Psoas muscle (tissue), 8 donors: ENCODE data around the gene RAB3IL1. TPM values are rescaled to one million over a fixed set of nuclear protein-coding genes. Genes with fewer than 3 reads are reported as not detected.

Source experiments
- ATAC-seq, 4 donors: fragments of 200-7000 bp; cut with Tn5 transposase; one replicate each; pipeline ENCODE4 v1.9.1; 2020; ENCODE audit warnings: moderate library complexity in 3 of 4, mild to moderate bottlenecking in 2 of 4
- DNase-seq, 2 donors: peaks; one replicate each; pipeline ENCODE4 v3.0.0-alpha.2; 2020
- H3K27ac ChIP-seq: fragments of 200-600 bp; one replicate; pipeline ENCODE4 v1.8.0; 2022
- H3K27me3 ChIP-seq, 3 donors: fragments of 200-600 bp in 1 of 3; one replicate each; pipeline versions ENCODE4 v1.6.1 to v1.8.0; 2013 to 2022; ENCODE audit warnings: low read length in 2 of 3, mild to moderate bottlenecking in 2 of 3, moderate library complexity in 1 of 3; ENCODE audit not compliant: insufficient read depth in 3 of 3
- H3K36me3 ChIP-seq, 2 donors: fragments of 200-600 bp in 1 of 2; one replicate each; pipeline versions ENCODE4 v1.6.1 to v1.8.0; 2013 to 2022; ENCODE audit warnings: low read depth in 1 of 2, mild to moderate bottlenecking in 1 of 2, moderate library complexity in 1 of 2; ENCODE audit not compliant: insufficient read depth in 1 of 2
- H3K4me1 ChIP-seq: fragments of 200-600 bp; one replicate; pipeline ENCODE4 v1.8.0; 2022
- H3K4me3 ChIP-seq: fragments of 200-600 bp; one replicate; pipeline ENCODE4 v1.8.0; 2022; ENCODE audit warnings: mild to moderate bottlenecking
- H3K9me3 ChIP-seq: fragments of 200-600 bp; one replicate; pipeline ENCODE4 v1.8.0; 2022
- CTCF ChIP-seq: fragments of 200-600 bp; IDR thresholded peaks from one replicate; pipeline ENCODE4 v1.8.0; 2022; ENCODE audit warnings: antibody characterized with exemption
- WGBS, 3 donors: extraction: QIAGEN DNeasy Blood & Tissue Kit; methylation state at CpG; one replicate each; pipeline versions ENCODE4 v1.1.6 to v1.1.7; 2013; 5-methylcytosine and 5-hydroxymethylcytosine counted together
- intact Hi-C, 2 donors: fragments of 100-400 bp; cut with DNase I; formaldehyde crosslinking; loops; one replicate each; pipeline versions ENCODE4 v1.11.0 to v1.14.2; 2022
- polyA plus RNA-seq, 3 donors: library from polyadenylated mRNA; stranded (reverse); fragments of 200-250 nt; gene quantifications; one replicate each; pipeline ENCODE4 v1.2.3, GENCODE V29; 2013
- total RNA-seq, 4 donors: library from RNA; stranded (reverse); fragmentation: NEBNext Ultra II Directional in 2 of 4; extraction: Animal tissue kit (Norgen Biotek cat#: 25700) in 2 of 4; gene quantifications; one replicate each; pipeline versions ENCODE4 v1.2.1 to v1.2.4, GENCODE V29; 2021 to 2023
- donor health status: healthy with polysubstance abuse.
- donor health status: DM: no; HTN: no; CAD: no; lungs with moderate emphysema.
- donor health status: Bipolar disorder and iron deficiency.
- donor health status: healthy.
- donor health status: DM: yes; HTN: yes; CAD: no.
- donor health status: DM: no; HTN: no; CAD: no.
- donor health status: DM: no; HTN: no; CAD: no.
- donor health status: DM: yes; HTN: yes; CAD: no.

The RAB3IL1 gene
- total and polyA plus RNA-seq, 7 donors = 1.7 to 5.9 (median 4.9) TPM

- Histone ChIP-seq H3K27me3 (no peaks in the 10 kb centered on the region), H3K27ac (peak overlapping the region; percentile 10), H3K4me1 (no peaks in the 10 kb centered on the region), H3K4me3 (no peak overlapping the region), H3K9me3 (no peaks in the 10 kb centered on the region), H3K36me3 (peaks cover 10 to 51% of the 10 kb centered on the region in 2 donors)
- DNase-seq (no peak), ATAC-seq (no peak)
- intact Hi-C loops = no loop called here
- WGBS, 3 donors = 62 to 77% (median 65%) methylated on average over 6 of the region's 6 CpGs
- TF ChIP-seq CTCF = no peak
These were observed 36.9 kb downstream of the RAB3IL1 start for GRCh38 chr11:61880454-61880853.

- WGBS, 3 donors = 64 to 83% (median 78%) methylated on average over 11 of the region's 11 CpGs
- Histone ChIP-seq H3K4me3 (no peak overlapping the region), H3K9me3 (no peaks in the 10 kb centered on the region), H3K27me3 (no peaks in the 10 kb centered on the region), H3K27ac (no peak overlapping the region), H3K36me3 (peaks cover 10 to 52% of the 10 kb centered on the region in 2 donors), H3K4me1 (no peaks in the 10 kb centered on the region)
- ATAC-seq (no peak), DNase-seq (no peak)
- no peak for TF ChIP-seq CTCF
- intact Hi-C loops = no loop called here
These were observed 37.3 kb downstream of the RAB3IL1 start for GRCh38 chr11:61880031-61880430.

GRCh38 chr11:61879152-61879551, 38.2 kb downstream of the RAB3IL1 start:
- TF ChIP-seq CTCF = no peak
- Histone ChIP-seq H3K27me3 (no peaks in the 10 kb centered on the region), H3K27ac (no peak overlapping the region), H3K4me1 (peaks cover 2% of the 10 kb centered on the region), H3K9me3 (no peaks in the 10 kb centered on the region), H3K36me3 (peaks cover 10 to 46% of the 10 kb centered on the region in 2 donors), H3K4me3 (no peak overlapping the region)
- no peak for ATAC-seq
- 67 to 81% (median 80%) methylated on average over 7 of the region's 7 CpGs for WGBS, 3 donors
- intact Hi-C loops = no loop called here
- no peak for DNase-seq

- TF ChIP-seq CTCF = no peak
- intact Hi-C loops = no loop called here
- DNase-seq (no peak), ATAC-seq (no peak)
- Histone ChIP-seq H3K27me3 (no peaks in the 10 kb centered on the region), H3K4me3 (no peak overlapping the region), H3K4me1 (peaks cover 7% of the 10 kb centered on the region), H3K27ac (no peak overlapping the region), H3K9me3 (no peaks in the 10 kb centered on the region), H3K36me3 (peaks cover 10 to 59% of the 10 kb centered on the region in 2 donors)
- 92 to 95% (median 94%) methylated on average over 13 to 14 of the region's 14 CpGs for WGBS, 3 donors
These were observed 41.7 kb downstream of the RAB3IL1 start for GRCh38 chr11:61875698-61876097.

GRCh38 chr11:61874853-61875252, 42.5 kb downstream of the RAB3IL1 start:
- H3K4me3 ChIP-seq = no peak overlapping the region
- WGBS, 3 donors = 60 to 73% (median 72%) methylated on average over 3 of the region's 3 CpGs
- no peaks in the 10 kb centered on the region for H3K27me3 ChIP-seq
- DNase-seq (no peak), ATAC-seq (no peak)
- intact Hi-C loops = loop anchor here in 1 of 2 donors (5.0 kb wide), 1 partner anchor 78 kb away; no protein-coding TSS in a partner anchor
- H3K27ac ChIP-seq = no peak overlapping the region
- TF ChIP-seq CTCF = no peak
- H3K4me1 ChIP-seq = peaks cover 7% of the 10 kb centered on the region
- no peaks in the 10 kb centered on the region for H3K9me3 ChIP-seq
- H3K36me3 ChIP-seq = peaks cover 10 to 56% of the 10 kb centered on the region in 2 donors
